Ecto neural progenitor cell (in vitro differentiated cells): ENCODE data around the gene GINS2.

Source experiments
- DNase-seq: peaks from one replicate; pipeline ENCODE4 v3.0.0-alpha.2; 2018; ENCODE audit warnings: low spot score

Gene GINS2

GRCh38 chr16:85688586-85689284 is at the start of gene GINS2:
Gene GINS2 (minus strand): TSS chr16:85688954. CDS start chr16:85688898, 56 bp downstream.
- DNase-seq: peak; percentile 93

GRCh38 chr16:85736921-85737320 is 48.2 kb upstream of the GINS2 start:
- DNase-seq: no peak

DNA sequence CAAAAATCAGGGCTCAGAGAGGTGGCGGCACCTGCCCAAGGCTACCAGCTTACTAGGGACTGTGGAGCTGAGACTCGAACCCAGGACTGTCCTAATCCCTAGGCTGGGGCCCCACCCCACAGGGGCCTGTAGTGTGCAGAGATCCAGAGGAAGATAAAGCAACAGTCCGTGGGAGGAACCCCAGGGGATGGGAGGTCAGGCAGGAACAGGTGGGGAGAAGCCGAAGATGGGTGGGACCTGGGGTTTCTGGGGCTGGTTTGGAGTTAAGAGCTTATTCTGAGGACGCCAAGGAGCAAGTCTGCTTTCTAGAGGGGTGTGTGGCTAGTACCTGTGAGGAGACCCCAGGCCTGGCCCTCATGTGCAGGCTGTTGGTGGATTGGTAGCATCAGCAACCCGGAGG is 47.2 kb upstream of the GINS2 start:
- DNase-seq: no peak

DNA sequence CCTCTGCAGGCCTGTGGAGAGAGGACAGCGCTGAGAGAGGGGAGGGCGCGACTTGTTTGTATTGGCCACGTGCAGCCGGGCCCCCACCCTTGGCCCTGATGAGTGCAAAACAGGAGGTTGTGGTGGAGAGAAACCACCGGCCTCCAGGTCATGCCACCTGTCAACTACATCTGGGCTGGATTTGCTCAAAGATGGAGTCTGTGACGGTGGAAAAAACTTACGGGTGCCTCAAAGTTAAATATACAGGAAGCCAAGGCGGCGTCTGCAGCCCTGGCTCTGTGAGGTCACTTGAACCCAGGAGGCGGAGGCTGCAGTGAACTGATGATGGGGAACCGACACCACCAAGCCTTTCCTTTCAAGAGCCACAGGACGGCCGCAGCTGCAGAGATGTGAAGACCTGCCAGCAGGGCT is 46.5 kb upstream of the GINS2 start:
- no peak for DNase-seq

DNA sequence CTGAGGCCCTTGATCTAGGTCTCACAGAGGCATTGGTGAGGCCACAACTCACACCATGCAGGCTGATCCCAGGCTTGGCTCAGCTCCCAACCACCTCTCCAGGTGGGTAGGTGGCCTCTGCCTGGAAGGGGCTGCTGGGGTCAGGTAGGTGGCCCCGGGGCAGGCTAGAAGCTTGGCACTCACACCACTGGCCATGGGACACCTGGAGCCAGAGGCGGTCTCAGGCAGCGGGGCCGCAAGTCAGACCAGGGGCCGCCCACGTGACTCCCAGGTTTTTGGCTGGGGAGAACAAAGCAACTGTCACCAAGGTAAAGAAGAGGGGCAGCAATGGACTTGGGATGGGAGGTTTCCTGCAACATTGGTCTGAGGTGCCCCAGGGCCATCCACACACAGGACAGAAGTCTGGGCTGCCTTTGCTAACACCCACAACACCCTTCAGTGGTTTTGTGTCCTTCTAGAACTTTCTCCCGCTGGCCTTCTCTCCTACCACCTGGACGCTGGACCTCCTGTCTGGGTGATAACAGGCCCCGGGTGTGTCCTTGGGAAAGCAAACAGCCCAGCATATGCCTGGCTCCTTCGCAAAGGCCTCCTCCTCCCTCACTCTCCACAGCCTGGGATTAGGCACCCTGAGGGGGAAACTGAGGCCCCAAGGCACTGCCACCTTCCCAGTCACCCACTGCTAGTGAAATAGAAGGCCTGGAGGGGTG is 45.7 kb upstream of the GINS2 start:
- no peak for DNase-seq

GRCh38 chr16:85733839-85734170 is 45.1 kb upstream of the GINS2 start:
- DNase-seq: peak; percentile 85

DNA sequence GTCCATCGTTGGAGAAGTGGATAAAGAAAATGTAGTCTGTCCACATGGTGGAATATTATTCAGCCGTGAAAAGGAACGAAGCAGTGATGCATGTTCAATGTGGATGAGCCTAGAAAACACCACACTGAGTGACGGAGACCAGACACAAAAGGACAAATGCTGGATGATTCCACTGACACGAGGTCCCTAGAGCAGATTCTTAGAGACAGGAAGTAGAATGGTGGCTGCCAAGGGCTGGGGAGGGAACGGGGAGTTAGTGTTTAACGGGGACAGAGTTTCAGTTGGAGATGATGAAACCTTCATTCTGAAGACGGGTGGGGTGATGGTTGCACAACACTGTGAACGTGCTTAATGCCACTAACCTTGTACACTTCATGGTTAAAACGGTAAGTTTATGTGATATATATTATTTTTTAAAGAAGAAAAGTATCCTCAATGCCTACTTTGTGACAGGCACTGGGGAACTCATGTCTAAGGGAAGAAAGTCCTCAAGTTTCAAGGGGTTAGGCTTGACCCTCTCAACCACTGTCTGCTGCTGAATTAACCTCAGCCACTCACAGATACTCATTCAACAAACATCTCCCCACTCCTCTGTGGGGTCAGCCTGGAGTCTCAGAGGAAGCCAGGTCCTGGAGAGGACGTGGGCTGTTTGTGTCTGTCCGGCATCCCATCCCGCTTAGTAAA is 44.5 kb upstream of the GINS2 start:
- DNase-seq: no peak

DNA sequence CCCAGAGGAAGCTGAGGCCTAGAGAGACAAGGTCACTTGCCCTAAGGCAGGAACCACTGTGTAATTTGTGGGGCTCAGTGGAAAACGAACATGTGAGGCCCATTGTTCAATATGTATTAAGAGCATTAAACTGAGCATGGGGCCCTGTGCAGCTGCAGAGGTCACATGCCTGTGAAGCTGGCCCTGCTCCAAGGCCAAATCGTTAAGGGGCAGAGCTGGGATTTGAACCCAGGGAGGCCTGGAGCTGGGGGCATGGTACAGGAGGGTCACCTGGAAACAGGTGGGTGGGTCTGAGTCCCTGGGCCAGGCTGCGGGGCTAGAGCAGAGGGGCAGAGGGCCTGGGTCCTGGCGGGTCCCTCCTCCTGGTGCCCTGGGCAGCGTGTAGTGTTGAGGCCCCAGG is 42.4 kb upstream of the GINS2 start:
- DNase-seq: no peak

DNA sequence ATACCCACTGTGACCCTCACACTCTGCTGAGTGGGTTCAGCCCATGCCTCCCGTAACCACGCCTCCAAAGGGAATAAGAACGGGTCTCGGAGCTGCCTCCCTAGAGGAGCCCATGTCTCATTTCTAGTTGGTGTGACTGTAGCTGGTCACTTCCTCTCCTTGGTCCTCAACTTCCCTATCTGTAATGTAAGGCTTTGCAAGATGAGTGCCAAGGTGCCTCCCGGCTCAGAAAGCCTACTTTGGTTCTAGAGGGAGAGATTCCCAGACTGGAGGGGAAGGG is 41.4 kb upstream of the GINS2 start:
- DNase-seq: no peak

GRCh38 chr16:85729452-85730185 is 40.9 kb upstream of the GINS2 start:
- DNase-seq: no peak

- no peak for DNase-seq
Observed at GRCh38 chr16:85728879-85729278, 40.1 kb upstream of the GINS2 start.

GRCh38 chr16:85724936-85725335 is 36.2 kb upstream of the GINS2 start:
- no peak for DNase-seq

DNA sequence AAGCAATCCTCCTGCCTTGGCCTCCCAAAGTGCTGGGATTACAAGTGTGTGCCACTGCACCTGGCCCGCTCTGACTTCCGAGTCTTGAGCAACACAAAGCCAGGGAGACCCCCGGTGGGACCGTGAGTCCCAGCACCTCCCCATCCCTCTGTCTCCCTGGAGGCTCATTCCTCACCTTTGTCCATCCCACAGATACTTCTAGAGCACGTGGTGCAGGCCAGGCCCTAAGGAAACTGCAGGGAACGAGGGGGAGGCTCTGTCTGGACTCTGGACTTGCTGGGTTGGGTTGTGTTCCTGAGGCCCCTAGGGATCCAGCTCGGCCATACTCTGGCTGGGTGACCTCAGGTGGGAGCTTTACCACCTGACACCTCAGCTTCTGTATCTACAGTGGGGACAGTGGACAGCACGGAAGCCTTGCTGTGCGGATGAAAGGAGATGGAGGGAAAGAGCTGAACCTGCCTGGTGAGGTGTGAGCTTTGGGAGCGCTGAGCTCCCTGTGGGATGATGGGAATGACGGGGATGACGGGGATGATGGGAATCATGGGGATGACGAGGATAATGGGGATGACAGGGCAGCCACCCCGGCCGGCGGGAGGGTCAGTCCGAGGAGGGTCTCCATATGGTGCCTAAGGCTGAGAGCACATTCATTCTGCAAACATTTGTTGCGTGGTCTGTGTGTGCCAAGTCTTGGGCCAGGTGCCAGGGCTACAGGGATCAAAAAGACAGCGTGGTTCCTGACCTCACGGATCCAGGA is 35.5 kb upstream of the GINS2 start:
- DNase-seq: no peak

GRCh38 chr16:85722128-85722893 is 33.6 kb upstream of the GINS2 start:
- DNase-seq: peak; percentile 78

DNA sequence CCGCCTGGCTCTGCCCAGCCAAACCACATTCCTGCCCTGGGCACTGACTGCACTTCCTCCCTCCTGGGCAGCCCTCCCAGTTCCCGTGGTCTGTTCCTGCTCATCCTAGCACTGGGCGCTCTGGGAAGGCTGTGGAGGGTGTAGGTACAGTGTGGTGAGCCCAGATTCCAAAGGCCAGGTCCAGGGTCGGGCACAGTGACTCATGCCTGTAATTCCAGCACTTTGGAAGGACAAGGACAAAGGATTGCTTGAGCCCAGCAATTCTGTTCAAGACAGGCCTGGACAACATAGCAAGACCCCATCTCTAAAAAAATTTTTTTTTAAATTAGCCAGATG is 31.5 kb upstream of the GINS2 start:
- DNase-seq: no peak

- DNase-seq: no peak
Observed at GRCh38 chr16:85719605-85720301, 31.0 kb upstream of the GINS2 start.

- DNase-seq: peak; percentile 60
Observed at GRCh38 chr16:85718682-85719081, 29.9 kb upstream of the GINS2 start.

GRCh38 chr16:85718153-85718477 is 29.4 kb upstream of the GINS2 start:
- no peak for DNase-seq

DNA sequence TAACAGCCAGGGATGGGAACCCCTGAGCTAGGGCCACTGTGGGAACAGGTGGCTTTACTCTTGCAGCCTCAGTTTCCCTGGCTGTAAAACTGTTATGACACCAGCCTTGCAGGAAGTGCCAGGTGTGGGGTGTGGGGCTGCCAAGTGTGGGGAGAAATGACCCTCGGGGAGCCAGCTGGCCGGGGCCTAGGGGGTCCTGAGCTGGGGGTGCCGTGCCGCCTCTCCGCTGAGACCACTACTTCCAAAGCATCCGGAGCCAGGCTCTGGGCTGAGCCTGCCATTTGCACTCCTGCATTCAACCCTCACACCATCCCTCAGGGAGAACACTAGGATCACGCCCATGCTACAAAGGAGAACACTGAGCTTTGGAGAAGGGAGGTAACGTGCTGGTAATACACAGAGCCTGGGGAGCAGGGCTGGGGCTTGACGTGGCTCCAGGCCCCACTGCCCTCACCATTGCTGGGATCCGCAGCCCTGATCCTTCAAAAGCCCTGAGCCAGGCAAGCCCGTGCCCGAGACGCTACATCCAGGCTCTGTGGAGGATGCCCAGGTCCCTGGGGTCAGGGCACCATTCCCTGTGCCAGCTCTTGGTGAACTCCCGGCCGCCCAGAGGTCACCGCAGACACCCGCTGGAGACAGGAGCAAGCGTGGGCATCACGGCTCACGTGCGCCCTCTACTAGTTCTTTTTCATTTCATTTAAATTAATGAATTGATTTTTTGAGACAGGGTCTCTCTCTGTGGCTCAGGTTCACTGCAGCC is 28.8 kb upstream of the GINS2 start:
- DNase-seq: peak; percentile 81

GRCh38 chr16:85716680-85717038 is 27.9 kb upstream of the GINS2 start:
- no peak for DNase-seq
